Neural progenitor cell (in vitro differentiated cells): ENCODE measurements around the gene SMARCB1. TPM values are rescaled to one million over a fixed set of nuclear protein-coding genes. Genes with fewer than 3 reads are reported as not detected.

Experiments
- DNase-seq: peaks from one replicate; pipeline ENCODE4 v3.0.0-alpha.2; 2016; ENCODE audit warnings: low spot score
- H2AFZ ChIP-seq: fragments of 200-600 bp; sonication (generic); replicated peaks from 2 replicates; pipeline ENCODE4 v1.6.1; 2016; ENCODE audit warnings: antibody characterized with exemption
- H3F3A ChIP-seq: fragments of 200-600 bp; sonication (generic); 2 replicates; pipeline ENCODE4 v1.6.1; 2016; ENCODE audit warnings: antibody characterized with exemption, low read depth
- H3K27ac ChIP-seq: fragments of 200-600 bp; sonication (generic); 2 replicates; pipeline ENCODE4 v1.5.1; 2016; ENCODE audit warnings: mild to moderate bottlenecking
- H3K27me3 ChIP-seq: fragments of 200-600 bp; sonication (generic); 2 replicates; pipeline ENCODE4 v1.6.1; 2016; ENCODE audit warnings: mild to moderate bottlenecking, moderate library complexity
- H3K36me3 ChIP-seq: fragments of 200-600 bp; sonication (generic); 2 replicates; pipeline ENCODE4 v1.5.1; 2016
- H3K4me1 ChIP-seq: fragments of 200-600 bp; sonication (generic); 2 replicates; pipeline ENCODE4 v1.6.1; 2016; ENCODE audit warnings: mixed run types
- H3K4me2 ChIP-seq: fragments of 200-600 bp; sonication (generic); 2 replicates; pipeline ENCODE4 v1.6.1; 2016
- H3K4me3 ChIP-seq: fragments of 200-600 bp; sonication (generic); 2 replicates; pipeline ENCODE4 v1.5.1; 2016
- H3K79me2 ChIP-seq: fragments of 200-600 bp; sonication (generic); 2 replicates; pipeline ENCODE4 v1.6.1; 2016; ENCODE audit warnings: low read depth
- H3K9ac ChIP-seq: fragments of 200-600 bp; sonication (generic); 2 replicates; pipeline ENCODE4 v1.6.1; 2016
- H3K9me3 ChIP-seq: fragments of 200-600 bp; sonication (generic); 2 replicates; pipeline ENCODE4 v1.5.1; 2016; ENCODE audit warnings: low read depth
- H4K20me1 ChIP-seq: fragments of 200-600 bp; sonication (generic); 2 replicates; pipeline ENCODE4 v1.6.1; 2016; ENCODE audit warnings: low read depth
- H3K27ac Mint-ChIP-seq: 3 replicates; pipeline ENCODE4 v1.8.0; 2021; ENCODE audit warnings: mixed read lengths
- H3K27me3 Mint-ChIP-seq: 2 replicates; pipeline ENCODE4 v1.8.0; 2022; ENCODE audit warnings: low read depth, mild to moderate bottlenecking, inconsistent platforms, moderate library complexity, mixed read lengths; ENCODE audit not compliant: insufficient read depth
- H3K36me3 Mint-ChIP-seq: 3 replicates; pipeline ENCODE4 v1.8.0; 2021; ENCODE audit warnings: mixed read lengths
- H3K4me1 Mint-ChIP-seq: 3 replicates; pipeline ENCODE4 v1.8.0; 2021; ENCODE audit warnings: mixed read lengths
- H3K4me3 Mint-ChIP-seq: 3 replicates; pipeline ENCODE4 v1.8.0; 2021; ENCODE audit warnings: mild to moderate bottlenecking, moderate library complexity, mixed read lengths
- H3K9me3 Mint-ChIP-seq: 3 replicates; pipeline ENCODE4 v1.8.0; 2020; ENCODE audit warnings: mixed read lengths
- EZH2 ChIP-seq: fragments of 200-600 bp; sonication (generic); IDR thresholded peaks from 2 replicates; pipeline ENCODE4 v1.6.1; 2017; ENCODE audit warnings: antibody characterized with exemption, mild to moderate bottlenecking, moderate library complexity
- EZH2phosphoT487 ChIP-seq: fragments of 200-600 bp; sonication (generic); IDR thresholded peaks from 2 replicates; pipeline ENCODE4 v1.6.1; 2017; ENCODE audit warnings: antibody characterized with exemption
- total RNA-seq: library from RNA; depleted of rRNA; stranded (reverse); fragments of >200 nt; gene quantifications from 2 replicates; pipeline ENCODE4 v1.2.3, GENCODE V29; 2015; ENCODE audit warnings: low replicate concordance
- TF ChIP-seq, protein P1 (sequence below): fragments of 200-600 bp; sonication (generic); IDR thresholded peaks from 2 replicates; pipeline ENCODE4 v1.5.1; 2017; ENCODE audit warnings: antibody characterized with exemption, mild to moderate bottlenecking

SMARCB1 gene
- total RNA-seq, 1 donor from 2014 or later, result 151 TPM

DNA sequence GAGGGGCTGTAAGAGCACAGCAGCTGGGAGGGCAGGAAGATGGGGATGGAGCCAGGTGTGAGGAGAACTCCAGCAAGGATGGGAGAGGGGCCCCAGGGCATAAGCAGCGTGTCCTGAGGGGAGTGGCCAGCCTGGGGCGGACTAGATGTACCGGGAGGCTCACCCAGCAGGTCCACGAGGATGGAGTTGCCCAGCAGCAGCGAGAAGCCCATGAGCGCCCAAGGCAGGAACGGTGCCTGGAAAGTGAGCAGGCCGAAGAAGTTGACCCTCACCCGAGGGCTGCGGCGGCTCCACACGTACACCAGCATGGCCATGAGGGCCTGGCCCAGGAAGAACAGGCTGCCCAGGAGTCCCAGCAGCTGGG is 50.7 kb downstream of the SMARCB1 start:
- Mint-ChIP-seq H3K36me3 (peaks cover 7% of the 10 kb centered on the region), H3K4me3 (peak overlapping the region; percentile 94), H3K4me1 (peaks cover 36% of the 10 kb centered on the region), H3K9me3 (no peaks in the 10 kb centered on the region), H3K27ac (no peak overlapping the region), H3K27me3 (peaks cover 12% of the 10 kb centered on the region)
- H3K9ac ChIP-seq, result no peak overlapping the region
- no peaks in the 10 kb centered on the region for H3K79me2 ChIP-seq
- no peak overlapping the region for H2AFZ ChIP-seq
- no peak overlapping the region for H3K27ac ChIP-seq
- H3K4me3 ChIP-seq, result no peak overlapping the region
- no peaks in the 10 kb centered on the region for H3K36me3 ChIP-seq
- H4K20me1 ChIP-seq, result peaks cover 33% of the 10 kb centered on the region
- peaks cover 24% of the 10 kb centered on the region for H3F3A ChIP-seq
- H3K4me1 ChIP-seq, result peaks cover 21% of the 10 kb centered on the region
- no peak for DNase-seq
- H3K9me3 ChIP-seq, result no peaks in the 10 kb centered on the region
- peaks cover 10% of the 10 kb centered on the region for H3K27me3 ChIP-seq
- TF ChIP-seq EZH2 (no peak), EZH2phosphoT487 (no peak)
- TF ChIP-seq, protein P1, sequence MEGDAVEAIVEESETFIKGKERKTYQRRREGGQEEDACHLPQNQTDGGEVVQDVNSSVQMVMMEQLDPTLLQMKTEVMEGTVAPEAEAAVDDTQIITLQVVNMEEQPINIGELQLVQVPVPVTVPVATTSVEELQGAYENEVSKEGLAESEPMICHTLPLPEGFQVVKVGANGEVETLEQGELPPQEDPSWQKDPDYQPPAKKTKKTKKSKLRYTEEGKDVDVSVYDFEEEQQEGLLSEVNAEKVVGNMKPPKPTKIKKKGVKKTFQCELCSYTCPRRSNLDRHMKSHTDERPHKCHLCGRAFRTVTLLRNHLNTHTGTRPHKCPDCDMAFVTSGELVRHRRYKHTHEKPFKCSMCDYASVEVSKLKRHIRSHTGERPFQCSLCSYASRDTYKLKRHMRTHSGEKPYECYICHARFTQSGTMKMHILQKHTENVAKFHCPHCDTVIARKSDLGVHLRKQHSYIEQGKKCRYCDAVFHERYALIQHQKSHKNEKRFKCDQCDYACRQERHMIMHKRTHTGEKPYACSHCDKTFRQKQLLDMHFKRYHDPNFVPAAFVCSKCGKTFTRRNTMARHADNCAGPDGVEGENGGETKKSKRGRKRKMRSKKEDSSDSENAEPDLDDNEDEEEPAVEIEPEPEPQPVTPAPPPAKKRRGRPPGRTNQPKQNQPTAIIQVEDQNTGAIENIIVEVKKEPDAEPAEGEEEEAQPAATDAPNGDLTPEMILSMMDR, result no peak
- peak overlapping the region; percentile 80 for H3K4me2 ChIP-seq

DNA sequence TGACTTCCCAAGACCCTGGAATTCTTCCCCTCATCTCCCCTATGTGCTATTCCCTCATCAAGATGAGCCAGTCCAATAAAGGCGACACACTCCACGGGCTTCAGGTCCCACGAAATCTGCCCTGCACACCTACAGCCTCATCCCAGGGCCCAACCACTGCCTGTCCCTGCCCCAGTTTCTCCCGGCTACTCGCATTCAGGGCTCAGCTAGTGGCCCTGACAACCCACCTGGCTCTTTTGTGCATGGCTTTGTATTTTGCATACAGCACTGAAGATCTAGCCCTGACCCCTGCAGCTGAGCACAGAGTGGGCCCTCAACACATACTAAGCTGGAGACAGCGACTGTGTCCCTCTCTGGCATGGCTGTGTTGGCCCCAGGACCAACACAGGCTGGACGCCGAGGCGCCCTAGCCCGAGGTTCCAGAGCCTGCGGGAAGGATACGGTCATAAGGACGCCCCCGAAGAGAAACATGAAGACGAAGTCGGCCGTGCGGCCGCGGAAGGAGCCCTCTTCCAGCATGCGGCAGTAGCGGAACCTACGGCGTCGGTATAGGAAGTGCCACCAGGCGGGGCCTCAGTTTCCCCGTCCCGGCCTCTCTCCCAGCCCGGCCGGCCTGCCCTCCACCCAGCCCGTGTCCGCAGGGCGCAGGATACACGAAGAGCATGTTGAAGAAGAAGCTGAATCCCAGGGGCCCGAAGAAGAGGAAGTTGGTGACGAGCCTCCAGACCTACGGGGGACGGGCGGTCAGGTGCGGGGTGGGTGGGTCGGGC is 51.3 kb downstream of the SMARCB1 start:
- TF ChIP-seq, protein P1, result no peak
- no peak for TF ChIP-seq EZH2
- no peak for TF ChIP-seq EZH2phosphoT487
- H3K4me1 ChIP-seq, result peaks cover 22% of the 10 kb centered on the region
- H2AFZ ChIP-seq, result no peak overlapping the region
- no peaks in the 10 kb centered on the region for H3K79me2 ChIP-seq
- peaks cover 10% of the 10 kb centered on the region for H3K27me3 ChIP-seq
- no peak overlapping the region for H3K27ac Mint-ChIP-seq
- peaks cover 36% of the 10 kb centered on the region for H3K4me1 Mint-ChIP-seq
- peak overlapping the region; percentile 94 for H3K4me3 Mint-ChIP-seq
- no peaks in the 10 kb centered on the region for H3K9me3 Mint-ChIP-seq
- H3K9me3 ChIP-seq, result no peaks in the 10 kb centered on the region
- DNase-seq, result peak; percentile 46
- H3K4me2 ChIP-seq, result peak overlapping the region; percentile 80
- H3K27ac ChIP-seq, result no peak overlapping the region
- peaks cover 31% of the 10 kb centered on the region for H4K20me1 ChIP-seq
- H3K36me3 ChIP-seq, result no peaks in the 10 kb centered on the region
- no peak overlapping the region for H3K9ac ChIP-seq
- H3K27me3 Mint-ChIP-seq, result peaks cover 18% of the 10 kb centered on the region
- H3K36me3 Mint-ChIP-seq, result peaks cover 7% of the 10 kb centered on the region
- H3F3A ChIP-seq, result peaks cover 24% of the 10 kb centered on the region
- H3K4me3 ChIP-seq, result peak overlapping the region; percentile 48

DNA sequence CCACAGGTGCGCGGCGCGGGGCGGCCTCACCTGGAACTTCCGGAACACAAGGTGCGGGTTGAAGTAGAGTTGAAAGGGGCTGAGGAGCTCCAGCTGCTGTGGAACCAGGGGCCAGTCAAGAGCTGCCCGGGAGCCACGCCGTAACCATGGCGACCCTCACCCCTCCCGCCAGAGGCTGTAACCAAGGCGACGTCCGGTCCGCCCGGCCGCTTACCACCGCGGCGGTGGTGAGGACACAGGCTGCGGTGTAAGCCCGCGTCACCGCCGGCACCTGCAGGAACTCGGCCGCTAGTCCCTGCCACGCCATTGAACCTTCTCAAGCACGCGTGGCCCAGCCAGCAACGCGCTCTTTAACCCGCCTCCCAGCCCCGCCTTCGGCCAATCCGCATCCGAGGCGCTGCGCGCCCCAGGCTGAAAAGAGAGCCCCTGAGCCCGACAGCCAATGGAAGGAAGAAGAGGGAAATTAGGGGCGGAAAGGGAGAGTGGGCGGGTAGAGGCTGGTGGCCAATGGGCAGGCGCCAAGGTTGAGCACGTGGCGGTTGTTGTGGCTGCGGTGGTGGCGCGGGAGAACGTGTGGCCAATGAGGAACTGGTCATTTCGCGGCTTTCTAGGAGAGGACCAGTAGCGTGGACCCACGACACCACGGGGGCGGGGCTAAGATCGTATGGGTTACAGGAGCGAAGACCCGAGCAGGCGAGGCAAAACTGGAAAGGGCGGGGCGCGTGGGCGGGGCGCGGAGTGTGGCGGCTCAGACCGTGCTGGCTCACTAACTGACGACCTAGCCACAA is 52.1 kb downstream of the SMARCB1 start, which contains the start of gene DERL3:
Gene DERL3 (minus strand): TSS at position 326 of the 788 bp plus-strand sequence. CDS start 19 bp downstream, at position 307.
- TF ChIP-seq EZH2phosphoT487, result no peak
- no peak for TF ChIP-seq EZH2
- TF ChIP-seq, protein P1, result no peak
- Mint-ChIP-seq H3K27me3 (peaks cover 19% of the 10 kb centered on the region), H3K27ac (peak within 1 kb of the TSS; percentile 17), H3K4me3 (peak within 1 kb of the TSS; percentile 94), H3K9me3 (no peaks in the 10 kb centered on the region), H3K4me1 (peaks cover 36% of the 10 kb centered on the region), H3K36me3 (peaks cover 7% of the 10 kb centered on the region)
- Histone ChIP-seq H3K79me2 (no peaks in the 10 kb centered on the region), H3K4me2 (peak within 1 kb of the TSS; percentile 80), H3K27ac (no peak within 1 kb of the TSS), H3K9me3 (no peaks in the 10 kb centered on the region), H3K4me3 (peak within 1 kb of the TSS; percentile 48), H3K27me3 (peaks cover 10% of the 10 kb centered on the region), H3K4me1 (peaks cover 22% of the 10 kb centered on the region), H2AFZ (peak within 1 kb of the TSS; percentile 30), H3K36me3 (no peaks in the 10 kb centered on the region), H3F3A (peaks cover 24% of the 10 kb centered on the region), H4K20me1 (peaks cover 25% of the 10 kb centered on the region), H3K9ac (no peak within 1 kb of the TSS)
- peak; percentile 99 for DNase-seq
